Measurements from ENCODE around the gene SERGEF. TPM values are rescaled to one million over a fixed set of nuclear protein-coding genes. Genes with fewer than 3 reads are reported as not detected.

The SERGEF gene
- total and polyA plus RNA-seq, 10 of the 15 experiments (the other 5 are each of a cell fraction or from before 2014, with no cell fraction given), result 14.6 to 27.8 (median 22.4) TPM

GRCh38 chr11:18019650-18020049 is 6.8 kb upstream of the SERGEF start:
- in situ Hi-C loops (cut with MboI), result no loop called here
- BruUV-seq (replicated peaks), result no TSS peak
- Histone ChIP-seq H3K27me3 (replicated peaks in 1 of 2; ENCODE audit: control insufficient read depth in 2 of 2, insufficient read depth in 2 of 2, low read length in 1 of 2) (no peaks in the 10 kb centered on the region), H3K4me2 (ENCODE audit: control insufficient read depth, insufficient read depth) (no peak overlapping the region), H3K36me3 (ENCODE audit: control insufficient read depth in 2 of 2, insufficient read depth in 2 of 2, low read length in 1 of 2) (no peaks in the 10 kb centered on the region), H2AFZ (ENCODE audit: control insufficient read depth, low read depth, low read length) (no peak overlapping the region), H3K27ac (ENCODE audit: control insufficient read depth, insufficient read depth) (no peak overlapping the region), H3K4me3 (no peak overlapping the region), H3K79me2 (ENCODE audit: control insufficient read depth, insufficient read depth, low read length) (no peaks in the 10 kb centered on the region), H4K20me1 (ENCODE audit: control insufficient read depth, insufficient read depth) (no peaks in the 10 kb centered on the region), H3K9ac (ENCODE audit: control insufficient read depth, insufficient read depth, low read length) (no peak overlapping the region), H3K9me3 (replicated peaks; ENCODE audit: control insufficient read depth, insufficient read depth, low read length) (no peaks in the 10 kb centered on the region), H3K4me1 (ENCODE audit: control insufficient read depth, insufficient read depth, low read length) (peaks cover 3% of the 10 kb centered on the region)
- FAIRE-seq (no peak), ATAC-seq (no peak), DNase-seq (ENCODE audit: low read depth, low spot score) (no peak)
- TF ChIP-seq FOXM1 (IDR thresholded peaks at IDR 0.05; ENCODE audit: low read depth, low read length), result no peak
- TF ChIP-seq EED (IDR thresholded peaks at IDR 0.05; ENCODE audit: low read depth), result no peak
- no peak for TF ChIP-seq PBX3 (IDR thresholded peaks at IDR 0.05; ENCODE audit: insufficient replicate concordance, low read depth, low read length)
- no peak for TF ChIP-seq SPI1 (IDR thresholded peaks at IDR 0.05; ENCODE audit: borderline replicate concordance, insufficient read depth, low read depth, low read length)
- ChIA-PET POLR2A (no interaction called here), CTCF (interaction anchor here (1.6 kb wide), 1 partner anchor 10 kb away, joined by 3 read pairs; no protein-coding TSS in a partner anchor), RAD21 (ENCODE audit: unreplicated experiment) (no interaction called here), SMC1A (ENCODE audit: uncharacterized antibody, unreplicated experiment) (interaction anchor here (1.0 to 1.5 kb wide), 2 partner anchors 10 to 28 kb away, joined by 3 read pairs; no protein-coding TSS in a partner anchor)
- intact Hi-C loops (cut with micrococcal nuclease; ENCODE audit: unreplicated experiment), result no loop called here

GRCh38 chr11:18016789-18017188 is 3.9 kb upstream of the SERGEF start:
- BruUV-seq (replicated peaks), result no TSS peak
- TF ChIP-seq SIN3A (IDR thresholded peaks at IDR 0.05; ENCODE audit: low read depth, low read length) (no peak), TARDBP (IDR thresholded peaks at IDR 0.05; ENCODE audit: borderline replicate concordance) (no peak), REST (IDR thresholded peaks at IDR 0.05; ENCODE audit: low read depth, low read length) (no peak), RFX5 (IDR thresholded peaks at IDR 0.05; ENCODE audit: low read depth, low read length) (no peak), FOXK2 (IDR thresholded peaks at IDR 0.05) (no peak), WRNIP1 (IDR thresholded peaks at IDR 0.05; ENCODE audit: borderline replicate concordance, low read depth, low read length) (no peak), HCFC1 (IDR thresholded peaks at IDR 0.05; ENCODE audit: low read length) (no peak), TCF12 (IDR thresholded peaks at IDR 0.05; ENCODE audit: low read depth, low read length) (no peak), ETV6 (conservative IDR thresholded peaks at IDR 0.05 in 1 of 2, IDR thresholded peaks at IDR 0.05 in 1 of 2; ENCODE audit: borderline replicate concordance in 1 of 2, low read depth in 1 of 2) (no peak)

More at GRCh38 chr11:18016789-18017188, 3.9 kb upstream of the SERGEF start:
- peaks cover 8% of the 10 kb centered on the region for H3K79me2 ChIP-seq (ENCODE audit: control insufficient read depth, insufficient read depth, low read length)
- in situ Hi-C loops (cut with MboI), result no loop called here
- FAIRE-seq (no peak), ATAC-seq (no peak), DNase-seq (ENCODE audit: low read depth, low spot score) (no peak)
- H3K9me3 ChIP-seq (replicated peaks; ENCODE audit: control insufficient read depth, insufficient read depth, low read length), result no peaks in the 10 kb centered on the region
- H3K4me2 ChIP-seq (ENCODE audit: control insufficient read depth, insufficient read depth), result no peak overlapping the region
- ChIA-PET POLR2A (no interaction called here), SMC1A (ENCODE audit: uncharacterized antibody, unreplicated experiment) (interaction anchor here (0.6 kb wide), 1 partner anchor 87 kb away, joined by 3 read pairs; no protein-coding TSS in a partner anchor), CTCF (interaction anchor here (1.1 to 1.5 kb wide), 4 partner anchors 9 to 98 kb away, joined by 3 to 6 read pairs (median 3); no protein-coding TSS in a partner anchor), RAD21 (ENCODE audit: unreplicated experiment) (no interaction called here)
- H3K9ac ChIP-seq (ENCODE audit: control insufficient read depth, insufficient read depth, low read length), result no peak overlapping the region
- H4K20me1 ChIP-seq (ENCODE audit: control insufficient read depth, insufficient read depth), result no peaks in the 10 kb centered on the region
- no peak overlapping the region for H3K4me3 ChIP-seq
- WGBS (ENCODE audit: insufficient coverage, insufficient replicate concordance, low lambda C conversion rate, missing lambda C conversion rate), result 72% methylated on average over 2 of the region's 2 CpGs
- intact Hi-C loops (cut with micrococcal nuclease; ENCODE audit: unreplicated experiment), result no loop called here
- no peak overlapping the region for H3K27ac ChIP-seq (ENCODE audit: control insufficient read depth, insufficient read depth)
- H3K27me3 ChIP-seq (replicated peaks in 1 of 2; ENCODE audit: control insufficient read depth in 2 of 2, insufficient read depth in 2 of 2, low read length in 1 of 2), result no peaks in the 10 kb centered on the region
- no peaks in the 10 kb centered on the region for H3K36me3 ChIP-seq (ENCODE audit: control insufficient read depth in 2 of 2, insufficient read depth in 2 of 2, low read length in 1 of 2)
- H2AFZ ChIP-seq (ENCODE audit: control insufficient read depth, low read depth, low read length), result no peak overlapping the region
- H3K4me1 ChIP-seq (ENCODE audit: control insufficient read depth, insufficient read depth, low read length), result peaks cover 16% of the 10 kb centered on the region
